GM12865 (cell line): ENCODE measurements around the gene SCRN1.

Source experiments
- DNase-seq: peaks from one replicate; pipeline ENCODE4 v3.0.0; 2010; ENCODE audit warnings: low read depth
- H3K4me3 ChIP-seq: 2 replicates; pipeline ENCODE4 v1.5.1; 2011; ENCODE audit warnings: mild to moderate bottlenecking, low read depth, low read length, control low read depth
- CTCF ChIP-seq: IDR thresholded peaks from 2 replicates; pipeline ENCODE4 v1.5.1; 2011; ENCODE audit warnings: low read length, control low read depth, low read depth, inconsistent platforms; ENCODE audit not compliant: insufficient read depth; ENCODE audit errors: missing control alignments

Gene SCRN1

GRCh38 chr7:30028749-30029635 is 39.4 kb upstream of the SCRN1 start:
- TF ChIP-seq CTCF, result no peak
- DNase-seq, result peak; percentile 65

GRCh38 chr7:30028216-30028748 is 38.7 kb upstream of the SCRN1 start, which contains the start of gene PLEKHA8:
TSS of gene PLEKHA8 (plus strand) at chr7:30028412. CDS start at chr7:30028763, 351 bp downstream.
- no peak for TF ChIP-seq CTCF
- H3K4me3 ChIP-seq, result peak within 1 kb of the TSS; percentile 92
- peak; percentile 95 for DNase-seq

More at GRCh38 chr7:30028749-30029635, 39.4 kb upstream of the SCRN1 start:
- peak overlapping the region; percentile 92 for H3K4me3 ChIP-seq

- H3K4me3 ChIP-seq, result peak overlapping the region; percentile 92
- no peak for DNase-seq
These were observed 38.2 kb upstream of the SCRN1 start for GRCh38 chr7:30027740-30028215.

GRCh38 chr7:30027065-30027456 is 37.5 kb upstream of the SCRN1 start:
- DNase-seq, result peak; percentile 72
- H3K4me3 ChIP-seq, result peak overlapping the region; percentile 92
- TF ChIP-seq CTCF, result no peak

More at GRCh38 chr7:30027740-30028215, 38.2 kb upstream of the SCRN1 start:
- TF ChIP-seq CTCF, result no peak

GRCh38 chr7:30026229-30027064 is 36.8 kb upstream of the SCRN1 start, which contains the start of gene FKBP14:
TSS of gene FKBP14 (minus strand) at chr7:30026702. CDS start at chr7:30026508, 194 bp downstream.
- H3K4me3 ChIP-seq, result peak within 1 kb of the TSS; percentile 92
- TF ChIP-seq CTCF, result no peak
- DNase-seq, result peak; percentile 100

- no peak for DNase-seq
- no peak for TF ChIP-seq CTCF
- H3K4me3 ChIP-seq, result no peak overlapping the region
These were observed 33.9 kb upstream of the SCRN1 start for GRCh38 chr7:30023524-30023923.
